Ishikawa (cell line): ENCODE measurements around the gene CPE.

Experiments used
- CEBPB ChIP-seq: IDR thresholded peaks from 2 replicates; pipeline ENCODE4 v1.6.1; 2012
- NFIC ChIP-seq: IDR thresholded peaks from 2 replicates; pipeline ENCODE4 v1.6.1; 2012
- REST ChIP-seq: IDR thresholded peaks from 2 replicates; pipeline ENCODE4 v1.6.1; 2012; ENCODE audit warnings: low read depth, mild to moderate bottlenecking
- YY1 ChIP-seq: IDR thresholded peaks from 2 replicates; pipeline ENCODE4 v1.6.1; 2012; ENCODE audit warnings: low read depth

GRCh38 chr4:165398570-165398969, 19.8 kb downstream of the CPE start:
- no peak for TF ChIP-seq YY1
- TF ChIP-seq REST, result no peak
- TF ChIP-seq CEBPB, result no peak
- no peak for TF ChIP-seq NFIC
